Endothelial cell of hepatic sinusoid (primary cell): Measurements from ENCODE around the gene FRYL.
"Not testable (repeated sequence)": the region's sequence is repeated elsewhere in the genome, so short reads cannot be mapped to it uniquely, and the experiment has no call there.

Source experiments
- in situ Hi-C: cut with HindIII; loops from 2 replicates; pipeline ENCODE4 v1.10.0; 2017; ENCODE audit warnings: low sequenced_read_pairs

FRYL gene

DNA sequence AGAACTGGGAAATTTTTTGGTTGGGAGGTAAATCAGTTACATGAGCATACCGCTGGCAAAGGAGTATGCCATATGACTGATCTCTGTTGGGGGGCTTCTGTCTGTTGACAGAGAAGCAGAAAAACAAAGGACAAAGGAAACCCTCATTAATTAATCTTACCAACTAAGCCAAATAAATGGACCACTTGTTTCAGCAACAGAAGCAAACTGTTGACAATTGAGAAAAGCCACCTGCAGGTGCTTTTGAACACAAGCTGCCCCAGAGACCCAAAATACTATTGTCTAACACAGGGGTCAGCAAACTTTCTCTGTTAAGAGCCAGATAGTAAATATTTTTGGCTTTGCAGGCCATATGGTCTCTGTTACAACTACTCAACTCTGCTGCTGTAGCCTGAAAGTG is 7.0 kb upstream of the FRYL start:
- in situ Hi-C loops: no loop called here

DNA sequence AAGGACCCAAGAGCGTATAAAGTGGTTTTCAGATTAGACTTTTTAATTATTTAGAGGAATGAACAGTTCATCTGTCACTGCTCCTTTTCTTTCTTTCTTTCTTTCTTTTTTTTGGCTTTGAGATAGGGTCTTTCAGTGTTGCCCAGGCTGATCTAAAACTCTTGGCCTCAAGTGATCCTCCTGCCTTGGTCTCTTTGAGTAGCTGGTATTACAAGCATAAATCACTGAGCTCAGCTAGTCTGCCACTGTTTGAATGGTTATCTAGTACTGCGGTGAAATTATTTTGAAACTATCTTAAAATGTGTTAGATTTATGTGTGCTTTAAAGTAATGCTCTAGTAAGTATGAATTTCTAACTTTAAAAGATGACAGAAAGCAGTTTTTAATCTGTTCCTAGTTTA is 6.5 kb upstream of the FRYL start:
- in situ Hi-C loops: no loop called here

DNA sequence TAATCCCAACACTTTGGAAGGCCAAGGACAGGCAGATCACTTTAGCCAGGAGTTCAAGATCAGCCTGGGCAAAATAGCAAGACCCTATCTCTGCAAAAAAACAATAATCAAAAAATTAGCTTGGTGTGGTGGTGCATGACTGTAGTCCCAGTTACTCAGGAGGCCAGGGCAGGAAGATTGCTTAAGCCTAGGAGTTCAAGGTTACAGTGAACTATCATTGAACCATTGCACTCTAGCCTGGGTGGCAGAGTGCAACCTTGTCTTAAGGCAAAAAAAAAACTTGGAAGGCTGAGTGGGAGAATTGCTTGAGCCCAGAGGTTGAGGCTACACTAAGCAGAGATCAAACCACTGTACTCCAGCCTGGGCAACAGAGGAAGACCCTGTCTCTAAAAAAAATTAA is 5.2 kb upstream of the FRYL start:
- in situ Hi-C loops: no loop called here

DNA sequence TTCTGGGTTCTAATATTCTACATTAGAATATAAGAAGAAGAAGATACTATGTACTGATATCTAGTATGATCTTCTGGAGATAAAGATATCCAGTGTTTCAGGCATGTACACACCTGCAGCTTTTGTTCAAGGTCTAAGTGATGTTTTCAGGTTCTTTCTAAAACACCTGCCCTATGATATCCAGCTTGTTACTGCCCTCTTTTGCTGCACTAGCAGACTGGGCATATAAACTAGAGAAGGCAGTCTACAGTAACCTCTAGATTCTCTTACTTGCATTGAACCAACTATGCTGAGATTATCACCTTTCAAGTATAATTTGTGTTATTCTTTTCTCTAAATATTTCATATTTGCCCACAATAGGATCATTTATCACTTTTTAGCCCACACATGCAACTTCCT is 1.9 kb upstream of the FRYL start:
- in situ Hi-C loops: loop anchor here (5.0 kb wide), 2 partner anchors 35 to 80 kb away; no protein-coding TSS in a partner anchor

DNA sequence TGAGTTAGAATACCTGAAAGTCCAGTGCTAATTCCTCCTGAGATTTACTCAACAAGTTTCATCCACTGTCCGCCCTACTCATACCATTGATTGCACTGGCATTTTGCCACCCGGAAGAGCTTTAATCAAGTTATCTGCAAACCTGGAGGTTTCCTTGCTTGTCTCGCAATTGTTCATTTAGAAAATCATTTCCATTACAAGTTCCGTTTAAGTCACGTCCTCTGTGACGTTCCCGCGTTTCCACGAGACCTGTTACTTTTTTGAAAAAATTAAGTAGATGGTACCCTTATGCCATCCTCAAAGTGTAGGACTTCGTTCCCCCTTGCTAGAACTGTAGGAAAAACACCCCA is 761 bp upstream of the FRYL start:
- in situ Hi-C loops: loop anchor here (5.0 kb wide), 2 partner anchors 36 to 79 kb away; no protein-coding TSS in a partner anchor

DNA sequence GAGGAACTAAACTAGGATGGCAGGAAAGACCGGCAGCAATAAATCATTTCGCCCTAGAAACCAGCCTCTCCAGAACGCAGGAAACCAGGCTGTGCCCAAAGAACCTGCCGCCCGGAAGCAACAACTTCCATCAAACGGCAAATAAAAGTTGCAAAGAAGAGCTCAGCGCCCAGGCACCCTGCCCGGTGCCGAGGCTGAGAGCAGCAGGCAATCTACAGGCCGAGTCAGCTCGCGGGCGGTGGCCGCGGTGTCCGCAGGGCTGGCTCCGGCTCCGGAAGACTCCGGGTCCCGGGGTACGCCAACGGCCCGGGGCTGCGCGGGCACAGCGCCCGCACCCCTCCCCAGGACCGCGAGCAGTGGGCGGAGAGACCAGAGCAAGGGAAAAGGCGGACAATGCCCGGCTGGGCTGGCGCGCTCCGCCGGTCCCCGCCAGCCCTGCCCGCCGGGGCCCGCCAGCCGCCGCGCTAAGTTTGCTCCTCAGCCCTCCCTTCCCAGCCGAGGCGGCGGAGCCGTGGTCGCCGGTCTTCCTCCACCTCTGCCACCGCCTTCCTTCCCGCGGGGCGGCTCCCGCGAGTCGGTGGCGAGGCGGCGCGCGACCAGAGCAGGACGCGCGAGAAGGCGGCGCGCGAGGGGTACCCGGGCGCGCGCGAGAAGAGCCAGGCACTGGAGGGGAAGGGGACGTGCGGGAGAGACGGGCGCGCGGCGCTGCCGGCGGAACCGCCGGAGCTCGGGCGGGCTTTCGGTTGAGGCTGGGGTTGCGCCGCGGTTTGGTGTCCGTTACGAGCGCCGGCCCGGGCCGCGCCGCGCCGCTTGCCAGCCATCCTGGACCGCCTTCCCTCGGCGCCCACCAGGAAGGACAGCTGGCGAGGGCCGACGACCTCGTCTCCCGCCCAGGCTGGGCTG is 733 bp downstream of the FRYL start:
- in situ Hi-C loops: no loop called here

DNA sequence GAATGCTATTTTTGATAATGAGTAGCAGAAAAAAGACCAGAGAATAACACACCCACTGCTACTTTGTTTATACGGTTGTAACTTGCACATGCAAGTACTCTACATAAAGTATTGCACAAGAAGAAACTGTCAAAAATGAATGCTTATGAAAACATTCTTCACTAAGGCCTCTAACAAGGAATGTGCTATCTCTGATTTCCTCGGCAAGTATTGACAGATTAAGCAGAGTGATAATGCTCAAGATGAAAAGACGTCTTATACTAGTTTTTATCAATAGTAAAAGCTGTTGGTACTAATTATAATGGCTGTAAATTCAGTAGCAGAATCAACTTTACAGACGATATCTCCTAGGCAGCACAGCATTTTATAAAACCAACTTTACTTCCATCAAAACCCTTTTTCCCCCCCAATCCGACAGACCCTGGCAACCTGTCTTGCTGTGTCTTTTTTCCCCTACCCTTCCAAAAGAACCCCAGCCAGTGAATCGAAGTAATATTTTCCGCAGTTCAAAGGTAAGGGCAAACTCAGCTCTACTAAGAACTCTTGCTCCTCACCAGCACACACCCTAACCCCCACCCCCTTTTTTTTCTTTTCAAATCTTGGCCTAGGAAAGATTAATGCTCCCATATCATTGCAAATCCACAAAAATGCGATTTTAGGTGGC is 1.5 kb downstream of the FRYL start:
- in situ Hi-C loops: no loop called here

DNA sequence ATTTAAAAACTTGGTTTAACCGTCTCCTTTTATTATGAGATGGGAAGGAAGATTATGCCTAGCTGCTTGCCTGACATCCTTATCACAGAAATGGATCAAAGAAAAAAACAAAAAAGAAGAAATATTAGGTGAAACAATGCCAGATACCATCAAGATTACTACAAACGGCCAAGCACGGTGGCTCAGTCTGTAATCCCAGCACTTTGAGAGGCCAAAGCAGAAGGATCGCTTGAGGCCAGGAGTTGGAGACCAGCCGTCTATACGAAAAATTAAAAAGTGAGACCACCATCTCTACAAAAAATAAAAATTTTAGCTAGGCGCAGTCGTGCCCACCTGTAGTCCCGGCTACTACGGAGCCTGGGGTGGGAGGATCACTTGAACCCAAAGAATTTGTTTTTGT is 2.3 kb downstream of the FRYL start:
- in situ Hi-C loops: no loop called here

DNA sequence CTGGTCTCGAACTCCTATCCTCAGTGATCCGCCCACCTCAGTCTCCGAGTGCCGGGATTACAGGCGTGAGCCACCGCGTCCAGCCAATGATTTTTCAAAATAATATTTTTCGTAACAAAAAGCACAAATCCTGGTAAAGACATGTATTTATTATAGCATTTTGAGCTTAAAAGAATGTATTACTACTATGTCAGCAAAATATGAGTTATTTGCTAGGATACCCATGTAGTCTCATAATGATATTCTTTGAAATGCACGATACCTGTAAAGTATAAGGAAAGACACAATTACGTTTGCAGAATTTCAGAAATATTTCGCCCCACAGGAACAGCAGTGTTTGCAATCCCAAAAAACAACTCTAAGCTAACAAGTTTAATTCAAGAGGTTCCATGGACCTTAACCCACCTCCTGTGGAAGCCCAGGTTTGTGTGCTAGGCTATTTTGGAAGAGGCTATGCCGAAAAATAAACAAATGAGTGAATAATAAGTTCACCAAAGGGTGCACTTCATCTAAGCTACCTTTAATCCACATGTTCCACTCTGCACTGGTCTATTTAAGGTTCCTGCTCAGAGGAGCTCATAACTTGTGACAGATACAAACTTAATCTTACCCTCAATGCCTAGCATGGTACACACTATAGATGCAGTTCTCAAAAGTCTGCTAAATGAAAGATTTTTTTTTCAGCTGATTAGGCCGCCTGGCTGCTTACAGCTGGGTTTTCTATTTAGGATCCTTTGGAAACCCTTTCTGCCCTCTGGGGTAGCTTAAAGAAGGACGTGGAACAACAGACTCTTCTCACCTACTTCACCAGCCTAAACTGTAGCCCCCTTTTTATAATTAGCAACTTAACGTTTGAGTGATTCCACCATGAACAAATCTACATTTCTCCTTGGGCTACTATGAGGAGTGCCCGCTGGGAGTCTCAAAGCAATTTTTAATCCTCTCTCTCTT is 5.0 kb downstream of the FRYL start:
- in situ Hi-C loops: no loop called here

DNA sequence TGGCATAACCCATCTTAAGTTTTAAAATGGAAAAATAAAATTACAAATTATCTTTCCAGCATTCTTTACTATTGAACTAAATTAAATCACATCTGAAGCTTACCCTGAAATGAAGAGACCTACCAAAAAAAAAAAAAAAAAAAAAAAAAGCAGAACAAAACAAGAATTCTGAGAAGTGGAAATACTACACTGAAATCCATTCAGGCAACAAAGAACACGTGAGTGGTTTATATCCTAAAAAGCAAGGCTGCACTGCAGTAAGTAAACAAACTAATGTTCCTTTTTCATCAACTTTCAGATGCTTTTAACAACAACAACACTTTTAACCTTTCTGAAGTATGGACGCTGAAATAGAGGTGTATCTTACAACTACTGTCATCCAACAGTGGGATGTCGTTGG is 7.5 kb downstream of the FRYL start:
- in situ Hi-C loops: no loop called here

DNA sequence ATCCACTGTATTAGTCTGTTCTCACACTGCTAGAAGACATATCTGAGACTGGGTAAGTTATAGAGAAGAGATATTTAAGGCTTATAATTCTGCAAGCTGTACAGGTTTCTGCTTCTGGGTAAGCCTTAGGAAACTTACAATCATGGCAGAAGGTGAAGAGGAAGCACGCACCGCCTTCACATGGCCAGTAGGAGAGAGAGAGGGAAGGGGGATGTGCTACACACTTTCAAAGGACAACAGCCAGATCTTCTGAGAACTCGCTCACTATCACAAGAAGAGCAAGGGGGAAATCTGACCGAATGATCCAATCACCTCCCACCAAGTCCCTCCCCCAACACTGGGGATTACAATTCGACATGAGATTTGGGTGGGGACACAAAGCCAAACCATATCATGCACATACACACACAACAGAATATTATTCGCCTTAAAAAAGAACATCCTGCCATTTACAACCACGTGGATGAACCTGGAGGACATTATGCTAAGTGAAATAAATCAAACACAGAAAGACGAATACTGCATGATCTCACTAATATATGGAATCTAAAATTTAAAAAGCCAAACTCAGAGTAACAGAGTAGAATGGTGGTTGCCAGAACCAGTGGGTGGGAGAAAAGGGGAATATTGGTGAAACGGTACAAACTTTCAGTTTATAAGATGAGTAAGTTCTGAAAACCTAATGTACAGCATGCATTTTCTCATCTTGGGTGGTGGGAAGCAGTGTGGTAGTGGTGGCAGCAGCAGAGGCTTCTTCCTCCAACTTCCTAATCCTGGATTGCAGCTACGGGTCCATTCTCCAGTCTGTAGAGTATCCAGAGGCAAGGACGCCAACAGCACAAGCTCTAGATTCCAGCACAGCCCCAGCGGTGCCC is 12.8 kb downstream of the FRYL start:
- in situ Hi-C loops: no loop called here

DNA sequence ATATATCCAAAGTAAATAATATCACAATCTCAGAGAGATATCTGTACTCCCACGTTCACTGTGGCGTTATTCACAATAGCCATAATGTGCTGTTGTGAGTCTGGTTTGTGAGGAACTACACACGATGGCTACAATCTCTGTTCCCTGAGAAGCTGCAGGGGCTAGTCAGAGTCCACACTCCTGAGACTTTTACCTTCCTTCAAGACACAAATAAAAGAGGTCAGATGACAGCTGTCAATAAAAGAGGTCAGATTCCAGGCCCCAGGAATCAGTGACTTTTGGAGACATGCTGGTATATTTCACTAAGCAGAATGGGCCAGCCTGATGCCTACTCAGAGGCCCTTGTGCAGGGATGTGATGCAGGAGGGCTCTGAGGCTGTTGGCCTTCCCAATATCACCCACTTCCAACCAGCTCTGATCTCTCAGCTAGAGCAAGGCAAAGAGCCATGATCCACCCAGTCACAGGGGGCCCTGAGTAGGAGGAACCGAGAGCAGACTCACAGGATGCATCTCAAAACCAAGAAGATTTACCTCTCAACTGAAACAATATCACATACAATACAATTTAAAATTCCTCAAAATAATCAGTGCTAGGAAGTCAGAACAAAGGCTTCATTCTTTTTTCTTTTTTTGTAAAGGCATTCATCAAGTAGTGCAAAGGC is 13.8 kb downstream of the FRYL start:
- in situ Hi-C loops: no loop called here

DNA sequence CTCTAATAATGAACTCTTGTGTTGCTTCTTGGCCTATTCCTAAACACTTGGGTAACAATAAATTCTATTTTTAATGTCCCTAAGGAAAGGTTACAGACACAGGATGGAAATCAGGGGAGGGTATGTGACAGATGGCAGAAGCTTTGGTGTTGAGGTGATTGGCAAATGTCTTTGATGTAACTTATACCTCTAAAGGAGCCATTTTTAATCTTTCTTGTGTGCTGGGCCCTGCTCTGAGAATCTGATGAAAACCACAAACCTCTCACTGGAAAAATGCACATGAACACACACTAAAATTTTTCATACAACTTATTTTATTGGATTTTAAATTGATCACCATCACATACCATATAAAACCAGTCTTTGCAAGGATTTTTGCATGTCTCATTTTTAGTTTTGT is 17.7 kb downstream of the FRYL start:
- in situ Hi-C loops: no loop called here

DNA sequence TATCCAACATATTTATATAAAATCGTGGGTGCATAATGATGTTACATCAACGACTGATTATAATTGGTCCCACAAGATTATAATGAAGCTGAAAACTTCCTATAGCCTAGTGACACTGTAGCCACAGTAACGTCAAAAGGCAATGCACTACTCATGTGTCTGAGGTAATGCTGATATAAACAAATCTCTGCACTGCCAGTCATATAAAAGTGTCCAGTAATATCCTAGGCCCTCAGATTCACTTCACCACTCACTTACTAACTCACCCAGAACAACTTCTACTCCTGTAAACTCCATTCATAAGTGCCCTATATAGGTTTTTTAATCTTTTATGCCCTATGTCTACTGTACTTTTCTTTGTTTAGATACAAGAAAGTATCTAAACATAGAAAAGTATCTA is 18.8 kb downstream of the FRYL start:
- in situ Hi-C loops: no loop called here

DNA sequence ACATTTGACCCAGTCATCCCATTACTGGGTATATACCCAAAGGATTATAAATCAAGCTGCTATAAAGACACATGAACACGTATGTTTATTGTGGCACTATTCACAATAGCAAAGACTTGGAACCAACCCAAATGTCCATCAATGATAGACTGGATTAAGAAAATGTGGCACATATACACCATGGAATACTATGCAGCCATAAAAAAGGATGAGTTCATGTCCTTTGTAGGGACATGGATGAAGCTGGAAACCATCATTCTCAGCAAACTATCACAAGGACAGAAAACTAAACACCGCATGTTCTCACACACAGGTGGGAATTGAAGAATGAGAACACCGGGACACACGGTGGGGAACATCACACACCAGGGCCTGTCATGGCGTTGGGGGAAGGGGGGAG is 21.4 kb downstream of the FRYL start:
- in situ Hi-C loops: not testable (repeated sequence)

DNA sequence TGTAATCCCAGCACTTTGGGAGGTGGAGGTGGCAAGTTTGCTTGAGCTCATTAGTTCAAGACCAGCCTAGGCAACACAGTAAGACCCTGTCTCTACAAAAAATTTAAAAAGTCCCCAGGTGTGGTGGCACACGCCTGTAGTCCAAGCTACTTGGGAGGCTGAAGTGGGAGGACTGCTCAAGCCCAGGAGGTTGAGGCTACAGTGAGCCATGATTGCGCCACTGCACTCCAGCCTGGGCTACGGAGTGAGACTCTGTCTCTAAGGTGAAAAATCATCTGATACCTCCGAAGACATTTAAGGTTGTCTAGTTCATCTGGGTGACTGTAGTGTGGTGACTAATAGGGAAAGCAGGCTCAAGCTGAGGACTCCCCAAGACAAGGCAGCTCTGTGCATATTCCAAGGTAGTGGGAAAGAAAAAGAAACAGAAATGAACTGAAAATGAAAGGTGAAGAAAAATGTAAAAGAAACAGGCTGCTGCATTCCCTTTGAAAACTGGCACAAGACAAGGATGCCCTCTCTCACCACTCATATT is 23.3 kb downstream of the FRYL start:
- in situ Hi-C loops: no loop called here

DNA sequence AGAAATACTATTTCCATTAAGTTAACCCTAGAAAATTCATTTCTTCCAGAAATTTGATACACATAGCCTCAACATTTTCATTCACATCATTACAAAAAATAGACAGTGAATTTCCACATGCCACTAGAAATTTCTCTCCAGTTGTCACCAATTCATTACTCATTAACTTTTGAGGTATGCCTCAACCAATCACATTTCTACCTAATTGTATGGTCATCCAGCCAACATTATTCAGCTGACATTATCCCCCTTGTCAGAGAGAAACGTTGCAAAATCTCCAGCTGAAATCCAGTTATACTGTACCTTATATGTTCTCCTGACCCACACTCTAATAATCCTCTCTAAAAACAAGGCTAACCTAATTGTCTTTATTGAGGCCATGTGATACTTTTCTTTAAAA is 24.8 kb downstream of the FRYL start:
- in situ Hi-C loops: no loop called here

DNA sequence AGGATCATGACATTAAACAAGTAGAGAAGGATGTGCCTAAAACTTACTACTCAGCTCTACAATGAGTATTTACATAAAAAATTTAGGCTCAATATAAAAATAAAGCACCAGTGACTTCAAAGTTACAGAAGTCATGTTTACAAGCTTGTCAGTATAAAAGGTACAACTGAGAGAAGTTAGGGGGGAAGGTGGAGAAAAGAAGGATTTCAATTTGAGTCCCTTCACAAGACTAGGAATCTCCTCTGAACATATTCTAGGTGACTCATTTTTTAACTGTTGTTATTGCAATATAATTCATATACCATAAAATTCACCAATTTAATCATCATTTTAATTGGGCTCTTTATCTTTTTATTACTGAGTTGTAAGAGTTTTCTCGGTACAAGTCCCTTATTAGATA is 26.9 kb downstream of the FRYL start:
- in situ Hi-C loops: no loop called here

DNA sequence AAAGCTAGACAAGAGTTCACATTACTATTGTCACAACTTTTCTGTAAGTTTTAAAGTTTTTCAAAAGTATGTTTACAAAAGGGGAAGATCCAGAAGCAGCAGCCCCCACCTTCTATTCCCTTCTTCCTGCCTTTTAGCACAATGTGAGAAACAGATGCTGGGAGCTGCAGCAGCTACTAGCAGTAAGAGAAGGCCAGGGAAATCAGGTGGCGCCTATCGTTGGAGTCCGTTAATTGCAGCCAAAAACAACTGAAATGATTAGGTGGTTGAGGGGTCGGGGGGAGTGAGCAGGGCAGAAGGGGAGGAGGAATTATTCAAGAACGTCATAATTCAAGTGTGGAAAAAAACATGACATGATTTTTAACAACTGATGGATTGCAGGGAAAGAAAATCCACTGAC is 27.4 kb downstream of the FRYL start:
- in situ Hi-C loops: no loop called here

DNA sequence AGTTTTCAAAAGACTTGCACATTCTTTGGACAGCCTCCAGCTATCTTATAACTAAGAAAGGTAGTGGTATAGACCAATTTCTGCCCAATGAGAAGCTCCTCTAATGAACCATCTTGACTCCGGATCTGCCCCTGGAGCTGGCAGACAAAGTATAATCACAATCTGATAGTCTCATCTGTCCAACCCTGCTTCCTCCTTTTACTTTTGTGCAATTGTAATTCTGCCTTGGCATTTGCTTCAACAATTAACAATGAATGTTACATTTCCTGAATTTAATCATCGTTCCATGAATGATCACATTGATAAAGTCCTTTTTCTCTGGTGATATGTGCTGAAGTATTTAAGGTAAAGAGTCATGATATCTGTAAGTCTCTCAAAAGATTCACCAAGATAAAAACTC is 27.8 kb downstream of the FRYL start:
- in situ Hi-C loops: no loop called here
